Peyer's patch (tissue), 4 donors: Measurements from ENCODE around the gene GPR162. TPM values are rescaled to one million over a fixed set of nuclear protein-coding genes. Genes with fewer than 3 reads are reported as not detected.

Experiments
- DNase-seq, 3 donors: peaks; one replicate each; pipeline ENCODE4 v3.0.0-alpha.2; 2017 to 2019
- H3K27ac ChIP-seq, 4 donors: fragments of 200-600 bp; sonication (generic); one replicate each; pipeline ENCODE4 v1.5.1; 2016 to 2019
- H3K27me3 ChIP-seq, 2 donors: fragments of 200-600 bp; sonication (generic); one replicate each; pipeline ENCODE4 v1.5.1; 2019
- H3K36me3 ChIP-seq, 3 donors: fragments of 200-600 bp; sonication (generic); one replicate each; pipeline ENCODE4 v1.5.1; 2016 to 2019
- H3K4me1 ChIP-seq, 4 donors: fragments of 200-600 bp; sonication (generic); one replicate each; pipeline ENCODE4 v1.5.1; 2016 to 2019
- H3K4me3 ChIP-seq, 4 donors: fragments of 200-600 bp; sonication (generic); 1 replicate in 3 of 4; 2 replicates in 1 of 4; pipeline ENCODE4 v1.5.1; 2016 to 2019; ENCODE audit warnings: mild to moderate bottlenecking in 1 of 4
- H3K9me3 ChIP-seq, 4 donors: fragments of 200-600 bp; sonication (generic); one replicate each; pipeline ENCODE4 v1.5.1; 2016 to 2019; ENCODE audit warnings: mild to moderate bottlenecking in 1 of 4
- CTCF ChIP-seq, 6 experiments: fragments of 450-650 bp in 4 of 6; fragments of 200-600 bp in 2 of 6; sonication (generic) in 1 of 6; IDR thresholded peaks; one replicate each; pipeline ENCODE4 v1.5.1; 2017 to 2019; ENCODE audit warnings: antibody characterized with exemption in 6 of 6, mild to moderate bottlenecking in 3 of 6, moderate library complexity in 1 of 6
- POLR2A ChIP-seq, 2 donors: fragments of 450-650 bp; IDR thresholded peaks; one replicate each; pipeline ENCODE4 v1.5.1; 2017; ENCODE audit warnings: antibody characterized with exemption in 2 of 2, mild to moderate bottlenecking in 2 of 2, moderate library complexity in 2 of 2
- total RNA-seq, 4 donors: library from RNA; depleted of rRNA; stranded (reverse); fragments of >200 nt; gene quantifications; one replicate each; pipeline ENCODE4 v1.1.0, GENCODE V29; 2016

GPR162 gene
- total RNA-seq, 4 donors from 2014 or later: 2.5 to 11.6 (median 4.1) TPM; not detected in 1

GRCh38 chr12:6820166-6820565, 1.5 kb upstream of the GPR162 start:
- no peak overlapping the region for H3K27ac ChIP-seq
- no peaks in the 10 kb centered on the region for H3K36me3 ChIP-seq
- TF ChIP-seq POLR2A (IDR thresholded peaks at IDR 0.05): no peak
- no peak for TF ChIP-seq CTCF (IDR thresholded peaks at IDR 0.05)
- DNase-seq: no peak
- H3K4me3 ChIP-seq: no peak overlapping the region
- H3K27me3 ChIP-seq: no peaks in the 10 kb centered on the region
- no peaks in the 10 kb centered on the region for H3K4me1 ChIP-seq
- H3K9me3 ChIP-seq: no peaks in the 10 kb centered on the region

DNA sequence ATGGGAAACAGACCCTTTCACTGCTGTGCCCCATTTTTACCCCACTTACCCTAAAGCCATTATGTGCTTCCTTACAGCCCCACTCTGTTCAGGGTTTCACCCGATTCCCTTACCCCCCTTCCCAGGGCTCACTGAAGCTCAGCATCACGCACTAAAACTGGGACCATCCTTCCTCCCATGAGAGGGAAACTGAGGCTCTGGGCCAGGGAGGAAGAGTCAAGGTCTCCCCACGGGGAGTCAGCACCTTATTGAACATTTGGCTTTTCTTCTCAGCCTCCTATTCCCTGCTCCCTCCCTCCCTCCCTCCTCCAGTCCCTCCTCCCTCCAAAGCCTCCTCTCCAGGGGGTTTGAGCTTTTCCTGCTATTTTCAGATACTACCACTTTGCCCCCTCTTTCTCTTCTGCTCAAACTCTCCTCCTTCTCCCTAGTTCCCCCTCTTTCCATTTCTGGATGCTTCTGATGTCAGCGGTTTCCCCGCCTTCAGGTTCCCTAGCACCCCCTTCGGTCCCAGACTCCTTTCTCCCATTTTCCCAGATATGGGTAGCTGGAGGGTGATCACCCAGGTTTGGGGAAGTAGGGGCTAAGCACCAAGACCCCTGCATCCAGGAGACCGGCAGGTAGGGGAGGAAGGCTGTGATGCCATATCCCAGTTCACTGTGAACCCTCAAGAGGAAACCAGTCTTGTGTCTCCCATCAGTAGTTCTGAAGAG, 960 bp downstream of the GPR162 start:
- peak overlapping the region in 2 of 4 donors; percentile 29 to 52 for H3K4me3 ChIP-seq

DNA sequence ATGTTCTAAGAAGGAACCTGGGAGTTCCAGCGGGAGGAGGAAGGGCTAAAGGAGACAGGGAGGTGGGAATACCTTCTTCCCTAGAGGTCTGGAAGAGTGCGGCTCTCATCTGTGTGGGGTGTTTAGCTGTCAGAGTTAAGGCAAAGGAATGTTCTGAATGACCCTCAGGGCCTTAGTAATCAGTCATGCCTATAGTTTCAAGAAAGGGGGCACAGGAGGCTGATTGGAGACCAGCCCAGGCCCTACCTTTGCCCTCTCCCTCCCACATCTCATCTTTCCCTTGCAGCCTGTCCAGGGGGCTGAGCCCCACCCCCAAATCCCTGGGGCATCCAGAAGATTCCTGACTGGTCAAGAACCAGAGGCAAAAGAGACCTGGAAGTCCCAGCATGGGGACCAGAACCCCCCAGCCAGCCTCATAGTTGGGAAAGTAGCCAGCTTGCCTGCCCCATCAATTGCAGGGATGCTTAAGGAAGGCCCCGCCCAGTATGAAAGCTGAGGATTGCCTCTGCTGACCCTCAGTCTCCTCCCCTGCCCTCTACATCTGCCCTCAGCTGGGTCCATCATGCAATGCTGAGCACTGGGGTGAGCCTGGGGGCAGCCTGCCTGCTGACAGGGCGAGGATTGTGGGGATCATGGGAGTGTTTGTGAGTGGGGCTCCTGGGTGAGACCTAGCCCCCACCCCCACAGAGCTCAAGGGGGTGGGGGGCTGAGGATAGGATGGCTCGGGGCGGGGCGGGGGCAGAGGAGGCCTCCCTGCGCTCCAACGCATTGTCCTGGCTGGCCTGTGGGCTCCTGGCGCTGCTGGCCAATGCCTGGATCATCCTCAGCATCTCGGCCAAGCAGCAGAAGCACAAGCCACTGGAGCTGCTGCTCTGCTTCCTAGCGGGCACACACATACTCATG, 1.8 kb downstream of the GPR162 start:
- Histone ChIP-seq H3K36me3 (no peaks in the 10 kb centered on the region), H3K4me1 (peaks cover 0 to 12% (median 3%) of the 10 kb centered on the region in 4 donors), H3K4me3 (no peak overlapping the region), H3K27ac (no peak overlapping the region), H3K27me3 (no peaks in the 10 kb centered on the region), H3K9me3 (no peaks in the 10 kb centered on the region)
- DNase-seq: no peak
- no peak for TF ChIP-seq POLR2A (IDR thresholded peaks at IDR 0.05)
- TF ChIP-seq CTCF (IDR thresholded peaks at IDR 0.05): no peak

More for the DNA sequence above, 960 bp downstream of the GPR162 start:
- no peak for DNase-seq
- Histone ChIP-seq H3K9me3 (no peaks in the 10 kb centered on the region), H3K36me3 (no peaks in the 10 kb centered on the region), H3K27me3 (no peaks in the 10 kb centered on the region), H3K4me1 (peaks cover 0 to 8% (median 0%) of the 10 kb centered on the region in 4 donors), H3K27ac (no peak overlapping the region)
- TF ChIP-seq CTCF (IDR thresholded peaks at IDR 0.05): no peak
- TF ChIP-seq POLR2A (IDR thresholded peaks at IDR 0.05): no peak

DNA sequence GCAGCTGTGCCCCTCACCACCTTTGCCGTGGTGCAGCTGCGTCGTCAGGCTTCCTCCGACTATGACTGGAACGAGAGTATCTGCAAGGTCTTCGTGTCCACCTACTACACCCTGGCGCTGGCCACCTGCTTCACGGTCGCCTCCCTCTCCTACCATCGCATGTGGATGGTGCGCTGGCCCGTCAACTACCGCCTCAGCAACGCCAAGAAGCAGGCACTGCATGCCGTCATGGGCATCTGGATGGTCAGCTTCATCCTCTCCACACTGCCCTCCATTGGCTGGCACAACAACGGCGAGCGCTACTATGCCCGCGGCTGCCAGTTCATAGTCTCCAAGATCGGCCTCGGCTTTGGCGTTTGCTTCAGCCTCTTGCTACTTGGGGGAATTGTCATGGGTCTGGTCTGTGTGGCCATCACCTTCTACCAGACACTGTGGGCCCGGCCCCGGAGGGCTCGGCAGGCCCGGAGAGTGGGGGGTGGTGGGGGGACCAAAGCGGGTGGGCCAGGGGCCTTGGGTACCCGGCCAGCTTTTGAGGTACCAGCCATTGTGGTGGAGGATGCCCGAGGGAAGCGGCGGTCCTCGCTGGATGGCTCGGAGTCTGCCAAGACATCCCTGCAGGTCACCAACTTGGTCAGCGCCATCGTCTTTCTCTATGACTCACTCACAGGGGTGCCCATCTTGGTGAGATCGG, 2.6 kb downstream of the GPR162 start:
- DNase-seq: peak in 1 of 3 donors; percentile 43

More for the DNA sequence above, 2.6 kb downstream of the GPR162 start:
- H3K27me3 ChIP-seq: no peaks in the 10 kb centered on the region
- peaks cover 0 to 13% (median 6%) of the 10 kb centered on the region in 4 donors for H3K4me1 ChIP-seq
- TF ChIP-seq POLR2A (IDR thresholded peaks at IDR 0.05) (no peak), CTCF (IDR thresholded peaks at IDR 0.05) (no peak)
- H3K27ac ChIP-seq: no peak overlapping the region
- no peaks in the 10 kb centered on the region for H3K36me3 ChIP-seq
- H3K9me3 ChIP-seq: no peaks in the 10 kb centered on the region
- H3K4me3 ChIP-seq: no peak overlapping the region
